ENCODE data around the gene KATNAL2. TPM values are rescaled to one million over a fixed set of nuclear protein-coding genes. Genes with fewer than 3 reads are reported as not detected.

Gene KATNAL2
- total RNA-seq, 1 donor from 2014 or later = 2.6 TPM

GRCh38 chr18:47036927-47037578 lies 119.7 kb downstream of the KATNAL2 start:
- ChIA-PET POLR2A (no interaction called here), CTCF (no interaction called here)
- intact Hi-C loops (cut with micrococcal nuclease) = no loop called here
- DNase-seq = no peak
- Mint-ChIP-seq H3K9me3 (no peaks in the 10 kb centered on the region), H3K4me3 (no peak overlapping the region), H3K36me3 (ENCODE audit: low read depth) (no peaks in the 10 kb centered on the region), H3K27ac (no peak overlapping the region), H3K4me1 (no peaks in the 10 kb centered on the region), H3K27me3 (peaks cover 3% of the 10 kb centered on the region)
- no peak for ATAC-seq (ENCODE audit: low read depth)
- TF ChIP-seq, protein P1, sequence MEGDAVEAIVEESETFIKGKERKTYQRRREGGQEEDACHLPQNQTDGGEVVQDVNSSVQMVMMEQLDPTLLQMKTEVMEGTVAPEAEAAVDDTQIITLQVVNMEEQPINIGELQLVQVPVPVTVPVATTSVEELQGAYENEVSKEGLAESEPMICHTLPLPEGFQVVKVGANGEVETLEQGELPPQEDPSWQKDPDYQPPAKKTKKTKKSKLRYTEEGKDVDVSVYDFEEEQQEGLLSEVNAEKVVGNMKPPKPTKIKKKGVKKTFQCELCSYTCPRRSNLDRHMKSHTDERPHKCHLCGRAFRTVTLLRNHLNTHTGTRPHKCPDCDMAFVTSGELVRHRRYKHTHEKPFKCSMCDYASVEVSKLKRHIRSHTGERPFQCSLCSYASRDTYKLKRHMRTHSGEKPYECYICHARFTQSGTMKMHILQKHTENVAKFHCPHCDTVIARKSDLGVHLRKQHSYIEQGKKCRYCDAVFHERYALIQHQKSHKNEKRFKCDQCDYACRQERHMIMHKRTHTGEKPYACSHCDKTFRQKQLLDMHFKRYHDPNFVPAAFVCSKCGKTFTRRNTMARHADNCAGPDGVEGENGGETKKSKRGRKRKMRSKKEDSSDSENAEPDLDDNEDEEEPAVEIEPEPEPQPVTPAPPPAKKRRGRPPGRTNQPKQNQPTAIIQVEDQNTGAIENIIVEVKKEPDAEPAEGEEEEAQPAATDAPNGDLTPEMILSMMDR (IDR thresholded peaks at IDR 0.05) = no peak

DNA sequence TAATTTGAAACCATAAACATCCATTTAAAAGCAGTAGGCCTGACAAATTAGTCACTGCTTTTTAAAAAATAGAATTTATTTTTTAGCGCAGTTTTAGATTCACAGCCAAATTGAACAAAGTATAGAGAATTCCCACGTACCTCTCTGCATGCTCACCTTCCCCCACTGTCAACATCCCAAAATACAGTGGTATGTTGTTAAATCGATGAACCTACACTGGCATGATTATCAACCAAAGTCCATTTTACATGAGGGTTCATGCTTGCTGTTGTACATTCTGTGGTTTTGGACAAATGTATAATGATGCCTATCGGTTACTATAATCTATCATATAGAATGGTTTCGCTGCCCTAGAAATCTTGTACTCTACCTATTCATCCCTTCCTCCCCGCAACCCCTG lies 123.6 kb downstream of the KATNAL2 start:
- no peak overlapping the region for H3K27ac Mint-ChIP-seq
- CTCF ChIA-PET = interaction anchor here (1.6 kb wide), 1 partner anchor 10 kb away, joined by 4 read pairs; no protein-coding TSS in a partner anchor
- intact Hi-C loops (cut with micrococcal nuclease) = no loop called here
- no peaks in the 10 kb centered on the region for H3K9me3 Mint-ChIP-seq
- POLR2A ChIA-PET = no interaction called here
- DNase-seq (no peak), ATAC-seq (ENCODE audit: low read depth) (no peak)
- no peak overlapping the region for H3K4me3 Mint-ChIP-seq
- no peaks in the 10 kb centered on the region for H3K36me3 Mint-ChIP-seq (ENCODE audit: low read depth)
- H3K27me3 Mint-ChIP-seq = peaks cover 3% of the 10 kb centered on the region
- TF ChIP-seq, protein P1 (IDR thresholded peaks at IDR 0.05) = no peak
- H3K4me1 Mint-ChIP-seq = no peaks in the 10 kb centered on the region

DNA sequence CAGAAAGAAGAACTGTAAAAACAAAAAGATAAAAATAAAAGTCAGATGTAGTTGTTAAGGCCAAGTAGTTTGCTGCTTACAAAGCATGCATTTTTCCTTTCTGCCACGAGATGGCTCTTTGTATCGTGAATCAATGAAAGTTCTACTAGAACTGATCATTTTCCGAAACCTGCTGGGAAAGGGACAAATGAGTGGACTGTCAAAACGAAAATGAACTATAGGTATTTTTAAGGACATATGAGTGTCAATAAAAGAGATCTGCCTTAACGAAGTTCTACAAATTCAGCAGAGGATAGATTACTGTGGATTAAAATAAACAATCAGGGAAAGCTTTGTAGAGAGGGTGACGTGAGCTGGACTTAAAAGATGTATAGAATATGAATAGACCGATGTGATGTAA lies 133.1 kb downstream of the KATNAL2 start:
- ChIA-PET CTCF (interaction anchor here (0.7 to 4.3 kb wide), 6 partner anchors 10 to 703 kb away, joined by 3 to 49 read pairs (median 5); no protein-coding TSS in a partner anchor), POLR2A (no interaction called here)
- Mint-ChIP-seq H3K4me1 (no peaks in the 10 kb centered on the region), H3K27ac (no peak overlapping the region), H3K27me3 (peaks cover 3% of the 10 kb centered on the region), H3K36me3 (ENCODE audit: low read depth) (no peaks in the 10 kb centered on the region), H3K9me3 (no peaks in the 10 kb centered on the region), H3K4me3 (no peak overlapping the region)
- intact Hi-C loops (cut with micrococcal nuclease) = loop anchor here (1.0 kb wide), 1 partner anchor 706 kb away; no protein-coding TSS in a partner anchor
- ATAC-seq (ENCODE audit: low read depth) (peak; percentile 28), DNase-seq (no peak)
- TF ChIP-seq, protein P1 (IDR thresholded peaks at IDR 0.05) = no peak

DNA sequence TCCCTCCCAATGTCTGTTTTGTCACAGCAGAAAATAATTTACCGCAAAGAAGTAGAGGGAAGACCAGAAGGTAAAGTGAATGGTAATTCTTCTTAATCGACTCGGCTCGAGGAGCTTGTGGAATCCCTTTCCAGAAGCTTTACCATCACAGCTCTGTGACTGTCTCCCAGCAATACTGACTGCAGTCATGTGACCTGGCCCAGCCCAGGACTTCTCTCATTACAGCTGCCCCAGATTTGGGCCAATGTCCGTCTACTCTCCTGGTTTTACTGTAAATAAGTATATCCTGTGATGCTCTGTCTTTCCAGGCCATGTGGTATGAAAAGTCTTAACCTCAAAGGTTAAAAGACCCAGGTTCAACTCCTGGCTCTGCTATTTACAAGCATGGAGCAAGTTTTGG lies 137.0 kb downstream of the KATNAL2 start:
- Mint-ChIP-seq H3K36me3 (ENCODE audit: low read depth) (no peaks in the 10 kb centered on the region), H3K4me3 (no peak overlapping the region), H3K27ac (no peak overlapping the region), H3K9me3 (no peaks in the 10 kb centered on the region), H3K27me3 (peaks cover 3% of the 10 kb centered on the region), H3K4me1 (no peaks in the 10 kb centered on the region)
- intact Hi-C loops (cut with micrococcal nuclease) = no loop called here
- ChIA-PET POLR2A (no interaction called here), CTCF (interaction anchor here (0.7 to 1.4 kb wide), 4 partner anchors 9 to 163 kb away, joined by 3 to 7 read pairs (median 4); no protein-coding TSS in a partner anchor)
- TF ChIP-seq, protein P1 (IDR thresholded peaks at IDR 0.05) = no peak
- DNase-seq = no peak
- ATAC-seq (ENCODE audit: low read depth) = no peak

GRCh38 chr18:47062471-47062870 lies 145.1 kb downstream of the KATNAL2 start:
- no peak for DNase-seq
- ChIA-PET POLR2A (no interaction called here), CTCF (no interaction called here)
- ATAC-seq (ENCODE audit: low read depth) = no peak
- Mint-ChIP-seq H3K9me3 (no peaks in the 10 kb centered on the region), H3K27ac (no peak overlapping the region), H3K27me3 (no peaks in the 10 kb centered on the region), H3K4me3 (no peak overlapping the region), H3K36me3 (ENCODE audit: low read depth) (no peaks in the 10 kb centered on the region), H3K4me1 (no peaks in the 10 kb centered on the region)
- TF ChIP-seq, protein P1 (IDR thresholded peaks at IDR 0.05) = no peak
- intact Hi-C loops (cut with micrococcal nuclease) = no loop called here
